NCI-H1436 treated with DMSO at 0.1 percent for 48 hours (cell line): ENCODE data around the gene ARMC3.

Experiments
- DNase-seq: peaks from one replicate; lab custom pipeline; 2025; lab: John Stamatoyannopoulos, UW

The ARMC3 gene

DNA sequence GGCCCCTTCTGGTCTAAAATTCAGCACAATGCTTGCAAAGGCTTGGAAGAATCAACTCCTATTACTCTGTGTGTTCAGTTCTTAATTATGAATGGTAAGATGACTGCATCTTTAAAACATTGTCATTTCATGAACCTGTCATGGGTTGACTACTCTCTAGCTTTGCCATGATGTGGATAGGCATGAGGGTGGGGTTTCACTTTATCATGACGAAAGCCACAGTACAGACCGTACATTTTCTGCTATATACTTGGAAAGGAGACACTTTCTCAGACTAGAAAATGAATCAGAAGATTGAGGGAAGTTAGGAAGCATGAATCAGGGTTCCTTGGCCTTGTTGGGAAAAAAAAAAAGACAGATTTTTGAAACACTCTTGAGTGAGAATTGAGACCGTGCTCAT is 147.8 kb downstream of the ARMC3 start:
- DNase-seq = no peak

DNA sequence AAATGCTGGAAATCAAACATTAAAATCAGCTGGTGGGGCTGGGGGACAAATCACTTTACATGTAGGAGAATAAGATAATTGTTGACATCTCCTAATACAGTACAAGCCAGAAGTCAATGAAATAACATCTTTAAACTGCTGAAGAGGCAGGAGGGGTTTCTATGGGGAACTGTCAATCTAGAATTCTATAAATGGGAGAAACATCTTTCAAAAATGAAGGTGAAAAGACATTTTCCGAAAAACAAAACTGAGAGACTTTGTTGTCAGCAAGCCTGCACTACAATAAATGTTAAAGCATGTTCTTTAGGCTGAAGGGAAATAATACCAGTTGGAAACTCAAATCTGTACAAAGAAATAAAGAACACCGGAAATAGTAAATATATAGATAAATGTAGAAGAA is 150.3 kb downstream of the ARMC3 start:
- no peak for DNase-seq

DNA sequence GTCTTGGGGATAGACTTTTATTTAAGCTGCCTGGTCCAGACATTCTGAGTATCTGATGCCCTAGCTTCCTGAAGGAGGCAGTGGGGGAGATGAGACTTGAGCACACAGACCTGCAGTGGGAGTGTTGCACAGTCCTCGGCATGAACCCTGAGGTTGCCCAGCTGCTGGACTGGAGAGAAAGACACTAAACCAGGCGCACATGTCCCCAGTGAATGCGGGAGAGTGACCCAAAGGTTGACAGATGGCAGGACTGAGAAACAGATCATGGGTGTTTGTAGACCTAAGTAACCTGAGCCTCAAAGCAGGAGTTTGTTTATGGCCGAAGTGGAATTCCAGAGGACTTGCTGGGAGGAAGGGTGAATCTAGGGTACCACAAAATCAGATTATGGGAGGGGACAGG is 151.8 kb downstream of the ARMC3 start:
- no peak for DNase-seq

DNA sequence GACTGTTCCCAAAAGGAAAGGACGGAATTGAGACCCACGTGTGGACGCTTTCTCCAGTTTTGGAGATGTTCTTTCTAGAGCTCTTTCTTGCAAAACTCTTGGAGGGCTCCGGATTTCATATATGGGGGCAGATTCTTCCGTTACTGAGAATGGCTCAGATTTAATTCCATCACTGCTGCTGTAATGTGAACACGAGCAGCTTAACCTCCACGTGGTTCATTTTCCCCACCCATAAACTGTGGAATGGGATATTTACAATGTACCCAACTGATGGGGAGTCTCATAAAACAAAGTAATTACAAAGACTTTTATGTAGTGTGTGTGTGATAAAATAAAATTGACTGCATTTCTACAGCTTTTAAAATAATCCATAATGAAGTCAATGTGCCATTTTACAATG is 152.4 kb downstream of the ARMC3 start:
- DNase-seq = no peak

DNA sequence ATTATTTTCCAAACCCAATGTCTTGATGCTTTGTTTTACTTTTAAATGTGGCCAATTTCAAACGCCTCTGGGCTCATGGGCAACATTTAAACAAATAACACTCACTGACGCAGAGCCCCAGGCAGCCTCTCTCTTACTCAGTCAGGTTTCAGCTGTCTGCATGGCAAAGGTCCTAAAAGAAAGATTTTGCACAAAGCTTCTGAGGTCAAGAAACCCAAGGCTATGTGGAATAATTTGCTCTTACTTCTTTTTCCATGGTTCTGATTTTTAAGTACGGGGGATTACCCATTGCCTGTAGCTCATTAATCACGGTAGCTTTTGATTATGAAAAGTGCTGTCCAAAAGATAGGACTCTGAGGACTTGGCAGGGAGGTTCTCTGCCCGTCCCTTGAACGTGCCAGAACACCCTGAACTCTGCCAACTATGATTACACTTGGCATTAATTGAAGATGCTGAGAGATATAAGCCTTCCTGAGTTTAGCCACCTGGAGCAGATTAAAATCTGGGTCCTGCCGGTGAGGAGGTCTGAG is 153.4 kb downstream of the ARMC3 start:
- no peak for DNase-seq

DNA sequence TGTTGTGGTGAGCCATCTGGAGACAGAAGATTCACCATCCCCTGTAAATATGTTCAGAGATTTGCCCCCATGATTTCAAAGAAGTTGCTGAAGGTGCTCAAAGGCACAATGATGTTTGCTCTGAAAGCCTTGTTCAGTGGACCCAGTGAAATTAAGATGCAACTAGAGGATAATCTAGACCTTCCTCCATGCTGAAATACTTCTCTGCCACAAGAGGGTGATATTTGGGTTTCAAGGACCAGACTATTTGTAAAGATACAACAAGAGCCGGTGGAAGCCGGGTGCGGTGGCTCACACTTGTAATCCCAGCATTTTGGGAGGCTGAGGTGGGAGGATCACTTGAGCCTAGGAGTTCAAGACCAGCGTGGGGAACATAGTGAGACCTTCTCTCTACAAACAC is 154.0 kb downstream of the ARMC3 start:
- DNase-seq = no peak
